Mesodermal cell (in vitro differentiated cells): ENCODE results near the gene TRAM2.

Experiments
- H3K27ac ChIP-seq: 2 replicates; pipeline ENCODE4 v1.7.0; 2013; ENCODE audit warnings: mild to moderate bottlenecking, low read depth, low read length, moderate library complexity; ENCODE audit not compliant: severe bottlenecking
- H3K36me3 ChIP-seq: 2 replicates; pipeline ENCODE4 v1.7.1; 2013; ENCODE audit warnings: mild to moderate bottlenecking, low read length, moderate library complexity; ENCODE audit not compliant: control insufficient read depth, insufficient read depth
- H3K4me1 ChIP-seq: one replicate; pipeline ENCODE4 v1.7.1; 2013; ENCODE audit warnings: mild to moderate bottlenecking, low read length; ENCODE audit not compliant: insufficient read depth, control insufficient read depth, poor library complexity, severe bottlenecking
- H3K4me3 ChIP-seq: 2 replicates; pipeline ENCODE4 v1.7.0; 2013; ENCODE audit warnings: low read length, control low read depth, mild to moderate bottlenecking; ENCODE audit not compliant: insufficient read depth, poor library complexity, severe bottlenecking; ENCODE audit errors: extremely low read depth
- H3K9me3 ChIP-seq: 2 replicates; pipeline ENCODE4 v1.7.1; 2013; ENCODE audit warnings: mild to moderate bottlenecking, low read length, moderate library complexity; ENCODE audit not compliant: control insufficient read depth
- WGBS, 2 experiments: methylation state at CpG; one replicate each; pipeline ENCODE4 v1.1.5; 2013; ENCODE audit warnings: missing lambda C conversion rate in 2 of 2; ENCODE audit not compliant: insufficient coverage in 2 of 2; 5-methylcytosine and 5-hydroxymethylcytosine counted together

Gene TRAM2

GRCh38 chr6:52579006-52579660 is 2.3 kb upstream of the TRAM2 start:
- H3K4me1 ChIP-seq = peaks cover 18% of the 10 kb centered on the region
- no peaks in the 10 kb centered on the region for H3K9me3 ChIP-seq
- peaks cover 8% of the 10 kb centered on the region for H3K36me3 ChIP-seq
- WGBS, 2 experiments = 89 to 94% methylated on average over 2 to 4 of the region's 6 CpGs
- H3K4me3 ChIP-seq = no peak overlapping the region
- H3K27ac ChIP-seq = no peak overlapping the region

- no peaks in the 10 kb centered on the region for H3K9me3 ChIP-seq
- H3K36me3 ChIP-seq = peaks cover 8% of the 10 kb centered on the region
- peak overlapping the region; percentile 62 for H3K4me3 ChIP-seq
- WGBS, 2 experiments = 100% methylated on average over 2 to 4 of the region's 9 CpGs
- H3K4me1 ChIP-seq = peaks cover 28% of the 10 kb centered on the region
- H3K27ac ChIP-seq = peak overlapping the region; percentile 95
Measured at GRCh38 chr6:52577778-52578463, 1.1 kb upstream of the TRAM2 start.

DNA sequence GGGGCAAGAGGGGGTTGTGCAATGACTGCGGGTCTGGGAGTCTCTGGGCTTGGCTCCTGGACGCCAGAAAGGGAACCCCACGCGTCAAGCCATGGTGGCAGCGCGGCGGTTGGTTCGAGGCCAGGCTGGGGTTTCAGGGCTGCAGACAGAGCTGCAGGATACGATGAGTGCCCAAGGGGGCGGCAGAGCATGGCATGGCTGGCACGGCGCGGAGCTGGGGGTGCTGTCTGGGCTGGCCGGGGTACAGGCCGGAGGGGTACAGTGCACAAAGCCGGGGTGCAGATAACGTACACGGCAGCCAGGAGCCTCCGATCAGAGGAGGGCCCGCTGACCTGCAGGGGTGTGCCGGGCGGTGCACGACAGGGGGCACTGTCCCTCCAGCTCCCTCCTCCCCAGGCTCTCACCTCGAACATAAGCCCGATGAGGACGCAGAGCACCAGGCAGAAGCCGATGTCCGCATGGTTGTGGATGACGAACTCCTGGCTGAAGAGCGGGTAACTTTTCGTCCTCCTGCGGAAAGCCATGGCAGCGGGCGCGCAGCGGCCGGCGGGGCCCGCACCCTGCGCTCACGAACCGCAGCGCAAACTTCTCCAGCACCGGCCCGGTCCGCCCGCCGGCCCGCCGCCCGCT is 353 bp downstream of the TRAM2 start:
- 2 to 4% methylated on average over 32 to 37 of the region's 51 CpGs for WGBS, 2 experiments
- no peaks in the 10 kb centered on the region for H3K9me3 ChIP-seq
- peak overlapping the region; percentile 83 for H3K27ac ChIP-seq
- no peaks in the 10 kb centered on the region for H3K36me3 ChIP-seq
- peak overlapping the region; percentile 62 for H3K4me3 ChIP-seq
- H3K4me1 ChIP-seq = peaks cover 34% of the 10 kb centered on the region

GRCh38 chr6:52576054-52576391 is 837 bp downstream of the TRAM2 start:
- Histone ChIP-seq H3K36me3 (no peaks in the 10 kb centered on the region), H3K4me1 (peaks cover 39% of the 10 kb centered on the region), H3K4me3 (peak overlapping the region; percentile 62), H3K27ac (no peak overlapping the region), H3K9me3 (no peaks in the 10 kb centered on the region)
- WGBS, 2 experiments = 58 to 60% methylated on average over 8 of the region's 8 CpGs

DNA sequence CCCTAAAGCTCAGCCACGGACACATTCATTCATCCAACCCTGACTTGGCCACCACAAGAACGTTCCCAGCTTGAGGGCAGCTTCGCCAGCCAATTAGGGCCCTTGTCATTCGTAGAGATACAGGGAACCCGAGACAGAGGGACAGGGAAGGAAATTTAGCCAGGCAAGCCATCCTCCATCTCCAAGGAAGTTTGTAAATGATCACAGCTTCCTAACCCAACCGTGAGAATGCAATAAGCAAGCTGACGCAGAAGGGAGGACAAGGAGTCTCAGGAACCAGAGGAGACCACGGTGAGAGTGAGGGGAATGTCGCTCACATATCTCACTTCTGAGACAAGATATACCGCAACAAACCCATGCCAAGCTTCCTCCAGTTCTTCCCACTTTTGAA is 1.4 kb downstream of the TRAM2 start:
- H3K27ac ChIP-seq = no peak overlapping the region
- H3K36me3 ChIP-seq = no peaks in the 10 kb centered on the region
- H3K9me3 ChIP-seq = no peaks in the 10 kb centered on the region
- 58 to 75% methylated on average over 3 to 7 of the region's 10 CpGs for WGBS, 2 experiments
- H3K4me1 ChIP-seq = peaks cover 42% of the 10 kb centered on the region
- H3K4me3 ChIP-seq = peak overlapping the region; percentile 62

DNA sequence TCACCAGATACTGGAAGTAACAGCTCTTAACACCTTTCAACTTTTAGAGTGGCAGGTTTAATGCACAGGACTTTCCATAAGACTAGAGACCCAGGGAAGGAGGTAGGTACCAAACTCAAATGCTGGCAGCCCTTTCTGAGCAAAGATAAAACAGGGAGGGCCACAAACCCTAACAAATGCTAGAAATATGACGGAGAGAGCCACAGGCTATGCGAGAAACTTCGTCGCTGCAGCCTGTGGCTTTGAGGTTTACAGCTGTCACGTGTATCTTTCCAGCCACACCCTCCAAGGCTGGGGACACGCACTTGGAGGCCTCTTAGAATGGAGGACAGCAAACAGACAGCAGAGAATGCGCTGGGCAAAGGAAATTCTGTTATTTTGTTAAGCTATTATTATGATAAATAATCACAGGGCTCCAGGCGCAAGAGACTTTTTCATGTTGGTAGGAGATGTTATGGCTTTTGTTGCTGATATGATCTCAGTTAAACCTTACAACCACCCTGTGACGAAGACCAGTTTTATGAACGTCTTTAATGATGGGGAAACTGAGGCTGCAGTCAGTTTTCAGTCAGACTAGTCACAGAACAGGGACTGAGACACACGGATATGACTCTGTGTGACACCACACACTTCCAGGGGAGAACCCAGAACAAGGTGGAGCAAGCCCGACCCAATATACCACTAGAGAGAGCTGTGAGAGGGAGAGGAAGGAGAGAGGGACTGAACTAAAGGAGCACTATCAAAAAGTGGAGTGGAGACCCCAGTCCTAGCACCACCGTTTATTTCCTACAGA is 2.0 kb downstream of the TRAM2 start:
- Histone ChIP-seq H3K4me1 (peaks cover 46% of the 10 kb centered on the region), H3K27ac (no peak overlapping the region), H3K4me3 (peak overlapping the region; percentile 62)

DNA sequence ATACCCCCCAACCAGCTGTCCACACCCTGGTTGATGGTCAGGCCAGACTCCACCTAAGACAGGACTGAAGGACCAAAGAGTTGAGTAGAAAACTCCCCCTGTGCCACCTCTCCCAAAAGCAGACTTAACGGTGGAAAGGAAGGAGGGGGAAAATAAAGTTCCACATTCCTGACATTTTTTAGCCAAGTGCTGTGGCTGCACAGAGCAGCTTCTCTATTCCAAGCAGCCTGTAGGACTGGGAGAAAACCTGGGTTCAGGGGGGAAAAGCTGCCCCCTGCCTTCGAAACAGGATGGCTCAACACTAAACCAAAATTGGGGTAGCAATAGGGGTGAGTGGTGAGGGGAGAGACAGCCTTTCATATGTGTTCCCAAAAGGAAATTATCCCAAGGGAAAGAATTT is 3.6 kb downstream of the TRAM2 start:
- Histone ChIP-seq H3K4me3 (no peak overlapping the region), H3K4me1 (peaks cover 51% of the 10 kb centered on the region), H3K9me3 (no peaks in the 10 kb centered on the region), H3K36me3 (no peaks in the 10 kb centered on the region), H3K27ac (peak overlapping the region; percentile 87)
- WGBS, 2 experiments = 50% methylated on average over 1 of the region's 2 CpGs; no CpG with 5 or more reads in 1 of the 2 experiments

More for the DNA sequence above, 2.0 kb downstream of the TRAM2 start:
- WGBS, 2 experiments = 54 to 70% methylated on average over 6 to 9 of the region's 13 CpGs
- Histone ChIP-seq H3K9me3 (no peaks in the 10 kb centered on the region), H3K36me3 (no peaks in the 10 kb centered on the region)

DNA sequence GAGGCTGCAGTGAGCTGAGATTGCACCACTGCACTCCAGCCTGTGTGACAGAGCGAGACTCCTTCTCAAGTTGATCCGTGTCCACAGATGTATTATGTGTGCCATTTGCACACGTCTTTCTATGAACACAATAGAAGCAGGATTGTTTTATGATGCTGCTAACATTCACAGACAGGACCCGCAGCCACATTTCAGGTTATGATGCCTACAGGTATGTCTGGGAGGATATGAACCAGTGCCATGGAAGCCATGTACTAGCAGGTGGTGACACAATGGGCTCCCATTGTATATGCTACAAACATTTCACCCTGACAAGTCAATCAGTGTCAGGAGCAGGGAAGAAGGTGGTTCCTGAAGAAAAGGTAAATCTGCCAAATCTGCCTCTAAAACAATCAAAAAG is 4.3 kb downstream of the TRAM2 start:
- Histone ChIP-seq H3K27ac (peak overlapping the region; percentile 87), H3K4me1 (peaks cover 53% of the 10 kb centered on the region), H3K9me3 (no peaks in the 10 kb centered on the region), H3K4me3 (no peak overlapping the region), H3K36me3 (no peaks in the 10 kb centered on the region)
- WGBS, 2 experiments = 86 to 90% methylated on average over 3 to 4 of the region's 4 CpGs

DNA sequence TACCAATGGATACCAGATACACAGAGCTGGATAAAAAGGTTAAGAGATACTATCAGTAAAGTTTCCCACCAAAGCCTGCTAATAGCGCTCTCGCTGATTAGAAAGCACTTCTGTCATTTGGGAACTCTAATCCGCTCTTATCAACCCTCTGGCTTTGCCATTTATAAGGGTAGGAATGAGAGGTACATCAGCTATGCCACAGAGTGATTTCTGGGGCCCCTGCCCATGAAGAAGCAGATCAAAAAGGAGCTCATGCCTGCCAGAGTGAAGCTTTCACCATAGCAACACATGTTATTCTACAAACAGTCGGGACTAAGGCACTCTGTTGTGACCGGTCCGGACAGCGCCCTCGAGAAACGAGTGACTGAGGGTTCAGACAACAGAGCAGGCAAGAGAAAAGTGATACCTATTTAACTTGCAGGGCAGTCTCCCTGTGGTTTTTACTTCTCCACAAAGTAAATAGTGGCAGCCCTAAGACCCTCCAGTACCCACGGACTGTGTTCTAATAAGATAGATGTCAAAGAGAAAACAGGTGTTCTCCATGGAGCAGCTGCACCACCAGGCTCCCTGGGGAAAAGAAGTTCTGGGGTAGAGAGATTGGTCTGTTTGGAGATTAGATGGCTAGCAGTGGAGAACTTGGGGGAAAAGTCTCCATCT is 5.6 kb downstream of the TRAM2 start:
- Histone ChIP-seq H3K4me1 (peaks cover 66% of the 10 kb centered on the region), H3K27ac (peak overlapping the region; percentile 31), H3K9me3 (no peaks in the 10 kb centered on the region), H3K4me3 (no peak overlapping the region), H3K36me3 (no peaks in the 10 kb centered on the region)
- WGBS, 2 experiments = 78 to 84% methylated on average over 7 to 10 of the region's 10 CpGs

GRCh38 chr6:52570291-52570700 is 6.6 kb downstream of the TRAM2 start:
- WGBS, 2 experiments = 66 to 88% methylated on average over 4 to 7 of the region's 8 CpGs
- peak overlapping the region; percentile 31 for H3K27ac ChIP-seq
- H3K4me1 ChIP-seq = peaks cover 66% of the 10 kb centered on the region
- H3K4me3 ChIP-seq = no peak overlapping the region
- no peaks in the 10 kb centered on the region for H3K36me3 ChIP-seq
- no peaks in the 10 kb centered on the region for H3K9me3 ChIP-seq
